ENCODE data around the gene NFKBIA.
"Not testable (repeated sequence)": the region's sequence is repeated elsewhere in the genome, so short reads cannot be mapped to it uniquely, and the experiment has no call there.

NFKBIA gene

DNA sequence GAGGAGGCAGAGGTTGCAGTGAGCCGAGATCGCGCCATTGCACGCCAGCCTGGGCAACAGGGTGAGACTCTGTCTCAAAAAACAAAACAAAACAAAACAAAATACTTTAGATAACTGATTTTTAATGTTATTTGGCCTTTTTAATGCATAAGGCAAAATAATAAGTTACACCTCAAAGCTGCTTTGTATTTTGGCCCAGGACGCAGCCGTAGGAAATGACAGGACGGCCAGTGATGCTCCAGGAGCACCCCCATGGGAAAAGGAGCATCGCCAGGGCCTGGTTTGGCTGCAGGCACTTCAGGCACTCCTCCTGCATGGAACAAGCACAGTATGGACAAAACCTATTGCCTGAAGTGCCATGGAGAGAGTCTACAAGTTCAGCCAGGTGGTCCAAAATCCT lies 3.5 kb upstream of the NFKBIA start:
- no peak for DNase-seq (ENCODE audit: low read depth in 2 of 3, low spot score in 2 of 3)

DNA sequence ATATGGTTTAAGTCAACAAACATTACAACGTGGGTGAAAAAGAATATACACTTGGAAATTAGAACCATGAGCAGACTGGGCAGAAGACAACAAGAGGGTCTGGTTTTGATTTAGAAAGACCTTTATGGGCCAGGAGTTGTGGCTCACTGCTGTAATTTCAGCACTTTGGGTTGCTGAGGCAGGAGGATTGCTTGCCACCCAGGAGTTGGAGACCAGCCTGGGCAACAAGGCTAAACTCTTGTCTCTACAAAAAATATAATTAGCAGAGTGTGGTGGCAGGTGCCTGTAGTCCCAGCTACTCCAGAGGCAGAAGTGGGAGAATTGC lies 2.7 kb upstream of the NFKBIA start:
- no peak for DNase-seq (ENCODE audit: low read depth in 2 of 3, low spot score in 2 of 3)

DNA sequence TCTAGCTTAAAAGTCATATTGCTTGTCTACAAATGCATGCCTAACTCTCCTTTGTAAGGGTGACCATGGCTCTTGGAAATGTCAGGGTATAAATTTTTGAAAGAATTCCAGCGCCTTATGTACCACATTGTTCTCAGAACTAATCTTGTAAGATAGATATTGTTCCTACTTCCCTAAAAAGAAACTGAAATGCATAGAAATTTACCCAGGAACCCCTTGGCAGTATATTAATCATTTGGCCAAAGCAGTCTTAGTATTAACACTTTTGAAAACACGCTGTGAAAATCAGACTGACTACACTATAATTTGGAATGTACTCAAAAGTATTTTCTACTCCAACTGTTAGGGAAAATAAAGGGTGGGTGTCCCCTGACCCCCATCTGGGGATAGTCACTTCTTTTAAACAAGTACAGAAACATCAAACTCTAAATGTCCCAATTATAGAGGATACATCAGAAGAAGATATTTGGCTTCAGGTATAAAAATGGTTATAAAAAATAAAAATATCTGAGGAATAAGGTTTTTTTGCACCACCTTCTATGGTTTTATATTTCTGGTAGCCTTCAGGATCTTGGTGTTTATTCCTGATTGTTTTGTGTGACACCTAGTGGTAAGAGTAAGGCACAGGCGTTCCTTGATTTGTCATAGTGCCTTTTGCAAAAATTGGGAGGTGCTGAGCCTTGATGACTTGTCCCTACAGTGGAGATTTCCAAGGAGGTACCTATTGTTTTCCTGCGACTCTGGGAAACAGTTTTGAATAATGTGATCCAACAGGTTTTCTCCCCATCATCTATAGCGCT lies 2.2 kb upstream of the NFKBIA start:
- no peak for DNase-seq (ENCODE audit: low read depth in 2 of 3, low spot score in 2 of 3)

DNA sequence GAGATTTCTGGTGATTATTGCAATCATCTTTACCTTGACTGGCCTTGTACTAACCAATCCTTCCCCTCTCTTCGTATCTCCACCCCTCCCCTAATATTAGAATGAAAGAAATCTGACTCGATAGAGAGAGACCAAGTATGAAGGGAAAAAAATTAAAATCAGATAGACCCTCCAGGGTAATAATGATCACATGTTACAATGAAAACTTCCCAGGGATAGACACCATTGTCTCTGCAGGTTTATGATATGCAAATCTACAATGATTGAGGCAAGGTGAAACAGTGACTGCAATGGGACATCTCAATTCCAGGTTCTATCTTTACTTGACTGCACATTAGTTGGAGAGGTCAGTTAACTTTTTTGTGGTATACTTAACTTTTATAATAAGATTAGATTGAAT lies 1.5 kb upstream of the NFKBIA start:
- DNase-seq (ENCODE audit: low read depth in 2 of 3, low spot score in 2 of 3) = no peak

DNA sequence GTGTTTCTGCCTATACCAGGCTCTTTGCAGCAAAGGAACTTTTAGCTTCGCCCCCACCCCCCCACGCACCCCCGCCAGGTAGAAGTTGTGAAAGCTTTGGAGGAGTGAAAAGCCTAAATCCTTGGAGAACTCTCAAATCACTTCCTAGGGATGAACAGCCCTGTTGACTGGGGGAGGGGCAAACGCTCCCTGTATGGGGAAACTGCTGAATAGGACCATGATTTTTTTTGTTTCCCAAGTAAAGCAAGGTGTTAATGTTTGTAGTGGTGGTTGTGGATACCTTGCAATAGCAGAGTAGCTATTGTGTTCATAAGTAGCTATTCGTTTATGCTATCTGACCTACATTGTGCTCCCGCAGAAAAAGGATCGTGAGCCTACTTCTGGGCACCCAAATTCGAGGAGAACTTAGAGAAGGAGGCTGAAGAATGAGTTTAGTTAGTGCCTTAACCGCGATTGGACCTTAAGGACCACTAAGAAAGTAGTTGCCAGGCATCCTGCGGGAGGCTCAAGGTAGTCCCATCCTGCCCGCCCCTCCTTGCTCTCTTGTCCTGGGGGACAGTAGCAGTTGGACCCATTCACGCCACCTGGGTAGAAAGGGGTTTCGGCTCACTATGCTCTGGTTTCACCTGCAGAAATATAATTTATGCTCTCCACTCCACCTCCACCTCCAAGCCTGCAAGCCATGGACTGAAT lies 901 bp upstream of the NFKBIA start:
- DNase-seq (ENCODE audit: low read depth in 2 of 3, low spot score in 2 of 3) = no peak

DNA sequence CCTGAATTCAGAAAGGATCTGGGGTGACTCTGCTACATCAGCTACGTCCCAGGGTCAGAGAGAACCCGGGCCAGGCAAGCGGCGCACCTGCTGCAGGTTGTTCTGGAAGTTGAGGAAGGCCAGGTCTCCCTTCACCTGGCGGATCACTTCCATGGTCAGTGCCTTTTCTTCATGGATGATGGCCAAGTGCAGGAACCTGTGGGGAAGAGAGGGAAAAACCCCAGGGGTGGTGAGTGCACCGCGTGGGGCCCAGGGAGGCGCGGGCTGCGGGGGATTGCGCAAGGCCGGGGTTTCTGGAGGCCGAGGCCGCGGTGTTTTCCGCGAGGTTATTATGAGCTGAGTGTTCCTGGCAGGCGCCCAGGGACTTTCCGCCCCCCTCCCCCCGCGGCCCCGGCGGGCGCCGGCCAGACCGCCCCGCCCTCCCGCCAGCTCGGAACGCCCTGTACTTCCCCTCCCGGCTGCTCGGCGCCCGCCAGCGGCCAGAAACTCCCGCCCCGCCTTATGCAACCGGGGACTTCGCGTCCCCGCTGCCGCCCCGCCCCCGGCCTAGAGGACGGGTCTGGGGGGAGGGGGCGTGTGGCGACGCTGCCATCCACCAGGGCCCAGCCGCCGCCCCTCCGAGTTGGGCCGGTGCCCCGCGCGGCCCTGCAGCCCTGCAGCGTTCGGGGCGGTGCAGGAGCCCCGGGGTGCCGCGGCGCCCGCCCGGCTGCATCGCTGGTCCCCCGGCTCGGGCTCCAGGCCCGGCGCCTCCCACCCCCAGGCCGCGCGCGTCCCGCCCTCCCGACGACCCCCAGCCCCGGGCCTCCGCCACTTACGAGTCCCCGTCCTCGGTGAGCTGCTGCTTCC lies 723 bp downstream of the NFKBIA start:
- DNase-seq (ENCODE audit: low read depth in 2 of 3, low spot score in 2 of 3) = peak; percentile 89 to 94 (median 92)

DNA sequence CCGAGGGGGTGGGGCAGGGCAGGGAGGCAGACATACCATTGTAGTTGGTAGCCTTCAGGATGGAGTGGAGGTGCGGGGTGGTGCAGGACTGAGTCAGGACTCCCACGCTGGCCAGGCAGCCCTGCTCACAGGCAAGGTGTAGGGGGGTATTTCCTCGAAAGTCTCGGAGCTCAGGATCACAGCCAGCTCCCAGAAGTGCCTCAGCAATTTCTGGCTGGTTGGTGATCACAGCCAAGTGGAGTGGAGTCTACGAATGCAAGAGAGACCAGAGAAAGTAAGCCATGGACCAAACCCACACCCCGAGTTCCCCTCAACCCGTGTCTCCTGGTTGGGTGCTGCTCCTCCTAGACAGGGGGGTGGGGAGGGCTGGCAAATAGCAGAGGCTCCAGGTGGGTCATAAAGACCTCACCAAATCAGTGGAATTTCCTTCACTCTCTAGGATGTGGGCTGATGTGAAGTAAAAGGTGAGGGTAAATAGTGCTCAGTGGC lies 1.4 kb downstream of the NFKBIA start:
- DNase-seq (ENCODE audit: low read depth in 2 of 3, low spot score in 2 of 3) = no peak

DNA sequence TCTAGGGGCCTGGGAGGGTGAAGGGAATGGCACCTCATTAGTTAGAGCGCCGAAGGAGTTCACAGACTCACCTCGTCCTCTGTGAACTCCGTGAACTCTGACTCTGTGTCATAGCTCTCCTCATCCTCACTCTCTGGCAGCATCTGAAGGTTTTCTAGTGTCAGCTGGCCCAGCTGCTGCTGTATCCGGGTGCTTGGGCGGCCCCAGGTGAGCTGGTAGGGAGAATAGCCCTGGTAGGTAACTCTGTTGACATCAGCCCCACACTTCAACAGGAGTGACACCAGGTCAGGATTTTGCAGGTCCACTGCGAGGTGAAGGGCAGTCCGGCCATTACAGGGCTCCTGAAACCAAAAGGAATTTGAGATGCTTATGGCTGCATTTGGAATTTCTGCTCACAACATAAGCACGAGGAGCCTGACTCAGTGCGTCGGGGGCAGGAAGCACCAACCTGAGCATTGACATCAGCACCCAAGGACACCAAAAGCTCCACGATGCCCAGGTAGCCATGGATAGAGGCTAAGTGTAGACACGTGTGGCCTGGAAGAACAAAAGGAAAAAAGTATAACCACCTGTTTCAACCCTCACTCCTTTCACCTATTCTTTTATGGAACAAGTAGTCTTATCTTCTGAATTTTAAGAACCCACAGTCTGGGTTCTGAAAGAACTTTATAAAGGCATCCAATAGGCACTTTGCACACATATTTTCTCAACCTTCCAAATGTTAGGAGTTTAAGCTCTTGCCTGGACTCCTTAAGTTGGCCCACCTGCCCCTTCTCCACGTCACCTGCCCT lies 2.0 kb downstream of the NFKBIA start:
- no peak for DNase-seq (ENCODE audit: low read depth in 2 of 3, low spot score in 2 of 3)

DNA sequence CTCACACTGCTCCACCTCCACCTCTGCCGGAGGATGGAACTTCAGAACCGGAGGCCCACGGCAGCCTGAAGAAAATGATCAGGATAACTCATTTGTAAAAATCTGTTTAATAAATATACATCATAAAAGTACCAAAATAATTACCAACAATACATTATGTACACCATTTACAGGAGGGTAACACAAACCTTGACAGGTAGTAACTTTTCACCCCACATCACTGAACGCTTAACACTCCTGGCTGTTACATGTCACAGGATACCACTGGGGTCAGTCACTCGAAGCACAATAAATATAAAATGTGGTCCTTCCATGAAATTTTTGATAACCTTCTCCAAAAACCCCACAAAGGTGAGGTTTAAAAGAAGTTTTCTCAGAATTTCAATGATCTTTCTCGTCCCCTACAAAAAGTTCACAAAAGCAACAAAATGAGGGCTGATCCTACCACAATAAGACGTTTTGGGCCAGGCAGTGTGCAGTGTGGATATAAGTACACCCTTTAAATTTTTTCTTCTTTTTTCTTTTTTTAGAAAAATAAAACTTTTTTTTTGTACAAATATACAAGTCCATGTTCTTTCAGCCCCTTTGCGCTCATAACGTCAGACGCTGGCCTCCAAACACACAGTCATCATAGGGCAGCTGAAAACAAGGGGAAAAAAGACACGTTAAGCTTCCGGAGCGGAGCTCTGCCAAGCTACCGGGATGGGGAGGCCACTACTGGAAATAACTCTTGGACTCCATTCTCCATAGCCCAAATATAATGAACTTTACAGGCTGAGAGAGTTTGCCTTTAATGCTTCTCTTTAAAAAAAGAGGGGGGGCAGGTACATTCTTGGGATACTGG lies 2.9 kb downstream of the NFKBIA start:
- DNase-seq (ENCODE audit: low read depth in 2 of 3, low spot score in 2 of 3) = no peak

DNA sequence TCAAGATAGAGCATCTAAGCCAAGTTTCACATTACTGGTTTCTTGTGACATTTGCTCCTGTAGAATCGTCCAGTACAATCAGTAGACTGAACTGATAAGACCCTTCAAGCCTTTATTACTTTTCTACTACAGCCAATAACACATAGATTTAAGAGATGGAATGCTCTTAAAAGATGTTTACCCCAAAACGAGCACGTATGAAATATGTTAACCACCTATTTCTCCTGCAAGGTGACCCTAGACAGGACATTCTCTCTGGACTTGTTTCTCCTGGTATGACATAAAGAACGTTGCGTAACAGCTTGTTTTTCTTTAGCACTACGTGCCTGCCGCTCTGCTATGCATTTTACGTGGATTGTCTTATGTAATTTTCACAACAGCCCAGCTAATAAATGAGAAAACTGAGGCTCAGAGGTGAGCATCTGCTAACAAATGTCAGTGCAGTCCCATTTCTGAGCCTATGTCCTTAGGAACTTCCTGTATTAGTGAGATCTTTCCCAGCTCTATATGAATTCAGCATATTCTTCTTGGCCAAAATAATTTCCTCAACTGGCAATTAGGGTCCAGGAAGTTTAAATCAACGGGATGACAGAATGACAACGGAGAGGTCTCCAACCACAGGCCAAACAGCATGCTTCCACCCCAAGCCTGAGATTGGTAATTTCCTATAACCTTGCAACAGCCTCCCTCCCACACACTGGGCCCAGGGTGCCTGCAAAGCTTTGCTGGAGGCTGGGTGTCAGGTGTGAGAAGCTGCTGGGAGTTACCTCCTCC lies 3.7 kb downstream of the NFKBIA start:
- DNase-seq (ENCODE audit: low read depth in 2 of 3, low spot score in 2 of 3) = no peak

DNA sequence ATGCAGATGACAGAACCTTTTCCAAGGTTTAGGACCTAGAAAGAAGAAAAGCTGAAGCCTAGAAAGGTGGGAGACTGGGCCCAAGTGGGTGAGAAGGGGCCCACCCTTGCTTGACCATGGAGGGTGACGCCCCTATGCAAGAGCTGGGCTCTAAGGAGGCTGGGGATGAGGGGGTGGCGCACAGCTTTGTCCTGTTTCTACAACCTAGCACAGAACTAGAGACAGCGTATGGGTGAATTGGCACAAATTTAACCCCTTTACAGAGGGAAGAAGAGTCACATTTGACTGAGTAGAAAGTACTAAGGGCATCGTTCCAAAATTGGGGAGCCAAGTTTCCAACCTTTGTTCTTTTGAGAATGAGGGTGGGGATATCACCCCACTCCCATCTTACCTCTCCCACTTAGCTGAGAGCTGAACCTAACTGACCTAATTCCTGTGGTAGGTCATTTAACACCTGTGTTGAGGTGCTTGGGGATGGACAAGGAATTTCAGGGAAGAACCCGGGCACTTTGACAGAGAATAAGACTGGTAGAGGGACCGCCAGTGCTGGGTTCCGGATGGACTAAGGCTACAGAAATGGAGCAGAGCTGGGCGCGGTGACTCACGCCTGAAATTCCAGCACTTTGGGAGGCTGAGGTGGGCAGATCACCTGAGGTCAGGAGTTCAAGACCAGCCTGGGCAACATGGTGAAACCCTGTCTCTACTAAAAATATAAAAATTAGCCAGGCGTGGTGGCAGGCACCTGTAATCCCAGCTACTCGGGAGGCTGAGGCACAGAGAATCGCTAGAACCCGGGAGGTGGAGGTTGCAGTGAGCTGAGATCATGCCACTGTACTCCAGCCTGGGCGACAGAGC lies 5.2 kb downstream of the NFKBIA start:
- DNase-seq (ENCODE audit: low read depth in 2 of 3, low spot score in 2 of 3) = no peak

DNA sequence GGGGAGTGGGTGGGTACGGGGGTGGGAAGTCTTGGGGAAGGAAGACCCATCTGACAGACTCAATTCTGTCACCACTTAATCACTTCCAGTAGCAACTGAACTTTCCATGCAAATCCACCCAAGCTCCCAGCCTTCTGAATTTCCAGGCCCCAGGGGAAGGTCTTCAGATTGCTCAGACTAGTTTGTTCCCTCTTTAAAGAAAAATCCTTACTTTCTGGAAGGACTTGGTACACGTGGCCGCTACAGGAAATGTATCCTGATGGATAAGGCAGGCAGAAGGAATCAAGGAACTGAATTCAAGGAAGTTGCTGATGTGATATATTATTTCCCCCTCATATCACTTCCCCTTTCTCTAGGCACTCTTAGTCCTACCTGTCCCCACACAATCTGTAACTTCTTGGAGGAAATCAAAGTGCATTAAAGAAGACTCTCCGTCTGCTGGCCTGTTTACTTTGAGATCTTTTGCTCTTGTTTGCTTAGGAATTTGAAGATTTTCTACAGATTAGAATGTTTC lies 6.4 kb downstream of the NFKBIA start:
- no peak for DNase-seq (ENCODE audit: low read depth in 2 of 3, low spot score in 2 of 3)

DNA sequence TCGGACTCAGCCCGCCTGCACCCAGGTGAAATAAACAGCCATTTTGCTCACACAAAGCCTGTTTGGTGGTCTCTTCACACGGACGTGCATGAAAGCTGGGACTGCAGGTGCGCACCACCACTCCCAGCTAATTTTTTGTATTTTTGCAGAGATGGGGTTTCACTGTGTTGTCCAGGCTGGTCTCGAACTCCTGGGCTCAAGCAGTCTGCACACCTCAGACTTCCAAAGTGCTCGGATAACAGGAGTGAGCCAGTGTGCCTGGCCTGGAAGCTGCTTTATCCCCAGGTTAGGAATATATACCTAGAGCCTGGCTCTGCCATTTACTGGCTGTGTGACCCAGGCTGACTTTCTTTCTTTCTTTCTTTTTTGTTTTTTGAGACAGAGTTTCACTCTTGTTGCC lies 7.9 kb downstream of the NFKBIA start:
- not testable (repeated sequence) for DNase-seq (ENCODE audit: low read depth in 2 of 3, low spot score in 2 of 3)

DNA sequence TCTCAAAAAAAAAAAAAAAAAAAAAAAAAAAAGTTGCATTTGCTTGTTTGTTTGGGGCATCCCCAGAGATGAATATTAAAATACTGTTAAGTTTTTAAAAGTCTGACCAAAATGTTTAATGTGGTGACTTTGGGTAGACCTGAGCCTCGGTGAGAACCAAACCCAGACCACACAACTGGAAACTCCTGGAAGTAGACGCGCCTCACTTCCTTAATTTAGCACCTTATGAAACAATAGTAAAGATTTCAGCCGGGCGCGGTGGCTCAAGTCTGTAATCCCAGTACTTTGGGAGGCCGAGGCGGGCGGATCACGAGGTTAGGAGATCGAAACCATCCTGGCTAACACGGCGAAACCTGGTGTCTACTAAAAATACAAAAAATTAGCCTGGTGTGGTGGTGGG lies 9.3 kb downstream of the NFKBIA start:
- no peak for DNase-seq (ENCODE audit: low read depth in 2 of 3, low spot score in 2 of 3)

DNA sequence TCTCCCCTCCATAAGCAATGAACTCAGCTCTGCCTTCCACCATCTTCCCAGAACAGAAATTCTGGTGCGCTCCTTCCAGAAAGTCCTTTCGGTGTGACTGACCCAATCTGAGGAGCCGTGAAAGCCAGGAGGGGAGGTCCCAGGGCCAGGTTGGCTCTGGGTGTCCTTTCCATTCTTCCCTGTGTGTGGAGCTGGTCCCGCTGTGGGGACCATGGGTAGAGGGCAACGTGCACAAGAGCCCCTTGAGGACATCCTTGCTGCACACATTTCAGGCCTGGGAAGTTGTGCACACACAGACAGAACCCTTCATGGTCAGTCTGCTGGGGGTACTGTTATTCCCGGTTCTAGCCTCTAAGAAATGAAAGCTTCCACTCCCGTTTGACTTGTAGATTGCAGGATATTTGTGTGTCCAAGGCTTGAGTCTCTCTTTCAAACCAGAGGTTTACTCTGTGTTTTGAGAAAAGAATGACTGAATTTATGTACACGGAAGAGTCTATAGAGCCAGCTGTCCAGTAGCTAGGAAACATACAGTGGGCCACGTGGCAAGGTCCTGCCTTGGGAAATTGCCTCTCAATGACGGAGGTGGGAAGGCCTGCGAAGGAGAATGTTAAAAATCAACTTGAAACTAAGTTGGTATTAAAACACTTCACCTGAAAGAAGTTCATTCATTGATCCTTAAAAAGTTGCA lies 10.1 kb downstream of the NFKBIA start:
- DNase-seq (ENCODE audit: low read depth in 2 of 3, low spot score in 2 of 3) = no peak

DNA sequence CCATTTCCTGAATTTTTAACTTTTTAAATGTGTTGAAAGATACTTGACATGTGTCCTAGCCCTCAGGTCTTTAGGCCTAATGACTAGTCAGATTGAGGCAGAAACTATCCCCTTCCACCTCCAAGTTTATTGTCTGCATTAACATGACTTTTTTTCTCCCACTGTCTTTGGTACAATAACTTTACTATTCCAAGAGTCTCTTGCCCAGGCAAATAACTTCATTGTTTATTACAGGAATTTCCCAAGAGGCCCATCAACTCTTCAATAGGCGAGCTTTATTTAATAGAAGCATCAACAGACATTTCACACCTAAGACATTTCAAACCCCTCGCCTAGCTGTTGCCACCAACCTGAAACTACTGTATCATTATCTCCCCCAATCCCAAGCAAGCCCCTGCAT lies 10.7 kb downstream of the NFKBIA start:
- DNase-seq (ENCODE audit: low read depth in 2 of 3, low spot score in 2 of 3) = no peak

DNA sequence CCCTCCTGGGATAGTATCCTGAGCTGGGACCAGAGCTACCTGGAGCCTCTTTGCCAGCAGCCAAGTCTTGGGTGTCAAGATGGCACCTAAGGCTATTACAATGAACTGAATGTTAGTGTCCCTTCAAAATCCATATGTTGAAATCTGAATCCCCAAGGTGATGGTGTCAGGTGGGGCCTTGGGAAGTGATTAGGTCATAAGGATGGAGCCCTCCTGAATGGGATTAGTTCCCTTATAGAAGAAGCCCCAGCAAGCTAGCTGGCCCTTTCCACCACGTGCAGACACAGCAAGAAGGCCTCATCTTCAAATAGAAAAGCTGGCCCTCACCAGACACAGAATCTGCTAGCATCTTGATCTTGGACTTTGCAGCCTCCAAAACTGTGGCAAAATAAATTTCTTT lies 12.4 kb downstream of the NFKBIA start:
- no peak for DNase-seq (ENCODE audit: low read depth in 2 of 3, low spot score in 2 of 3)

DNA sequence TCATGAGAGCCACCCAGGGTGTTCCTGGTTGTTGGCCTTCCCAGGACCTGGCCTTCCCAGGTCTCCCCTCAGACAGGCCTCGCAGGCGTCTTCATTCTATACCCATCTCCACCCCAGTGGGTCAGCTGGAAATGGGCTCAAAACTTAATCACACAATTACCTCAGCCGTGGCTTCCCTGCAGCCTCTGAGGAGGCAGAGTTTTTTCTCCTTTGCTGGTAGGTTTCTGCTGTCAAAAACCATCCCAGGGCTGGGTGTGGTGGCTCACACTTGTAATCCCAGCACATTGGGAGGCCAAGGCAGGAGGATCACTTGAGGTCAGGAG lies 13.2 kb downstream of the NFKBIA start:
- no peak for DNase-seq (ENCODE audit: low read depth in 2 of 3, low spot score in 2 of 3)

Data from activated CD8-positive, alpha-beta memory T cell treated with anti-CD3 and anti-CD28 coated beads for 48 hours (primary cell).